ENCODE data around the gene UBE3C. TPM values are rescaled to one million over a fixed set of nuclear protein-coding genes. Genes with fewer than 3 reads are reported as not detected.
"Not testable (repeated sequence)": the region's sequence is repeated elsewhere in the genome, so short reads cannot be mapped to it uniquely, and the experiment has no call there.

UBE3C gene
- total RNA-seq, 2 experiments from 2014 or later = 50.3 to 51.3 TPM

DNA sequence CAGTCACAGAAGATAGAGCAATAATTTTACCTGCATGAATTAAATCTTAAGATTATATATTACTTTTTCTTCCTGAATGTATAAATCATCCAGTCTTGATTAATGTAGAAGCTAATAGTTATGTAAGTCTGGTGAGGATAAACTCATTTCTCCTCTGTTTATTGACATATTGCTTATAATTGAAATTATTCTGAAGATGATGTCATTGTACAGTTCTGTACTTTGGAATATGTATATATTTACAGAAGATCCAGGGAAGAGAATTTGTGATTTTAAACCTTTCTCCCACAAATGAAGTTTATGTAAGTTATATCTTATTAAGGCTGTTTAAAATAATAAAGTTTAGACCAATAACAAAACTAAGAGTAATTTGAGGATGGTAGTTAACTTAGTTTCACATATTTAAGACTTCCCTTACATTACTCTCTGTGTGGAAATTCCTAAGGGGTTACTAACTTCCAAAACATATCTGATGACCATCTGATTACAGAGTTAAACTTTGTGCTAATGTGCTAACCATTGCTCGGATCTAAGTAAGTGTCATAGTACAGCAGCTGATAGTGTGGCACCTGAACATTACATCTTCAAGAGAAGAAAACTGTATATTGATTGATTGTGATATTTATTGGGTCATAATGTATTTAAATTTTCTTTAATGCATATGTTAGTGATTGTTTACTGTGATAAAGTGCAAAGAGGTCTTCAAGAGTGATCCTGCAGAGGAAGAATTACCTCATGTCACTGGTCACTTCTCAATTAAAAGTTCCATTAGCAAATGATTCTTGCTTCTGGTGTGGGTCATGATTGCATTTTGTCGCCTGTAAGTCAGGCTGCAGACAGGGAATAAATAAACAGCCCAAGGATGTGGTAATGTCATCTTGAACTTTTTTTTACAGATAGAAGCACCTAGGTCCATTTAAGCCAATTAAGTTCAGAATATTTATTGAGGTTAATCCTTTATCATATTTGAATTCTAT is 96.9 kb downstream of the UBE3C start:
- H3K36me3 Mint-ChIP-seq (ENCODE audit: low read depth) = peaks cover 43% of the 10 kb centered on the region
- no peak for DNase-seq
- ChIA-PET POLR2A (no interaction called here), CTCF (no interaction called here)
- H3K9me3 Mint-ChIP-seq = no peaks in the 10 kb centered on the region
- no peak overlapping the region for H3K27ac Mint-ChIP-seq
- H3K4me1 Mint-ChIP-seq = peaks cover 3% of the 10 kb centered on the region
- no peaks in the 10 kb centered on the region for H3K27me3 Mint-ChIP-seq
- no peak overlapping the region for H3K4me3 Mint-ChIP-seq

- H3K36me3 Mint-ChIP-seq (ENCODE audit: low read depth) = peaks cover 34% of the 10 kb centered on the region
- H3K27me3 Mint-ChIP-seq = no peaks in the 10 kb centered on the region
- peaks cover 3% of the 10 kb centered on the region for H3K4me1 Mint-ChIP-seq
- no peak overlapping the region for H3K27ac Mint-ChIP-seq
- ChIA-PET POLR2A (no interaction called here), CTCF (interaction anchor here (0.6 to 4.2 kb wide), 2 partner anchors 11 to 295 kb away, joined by 3 to 15 read pairs; no protein-coding TSS in a partner anchor)
- no peak overlapping the region for H3K4me3 Mint-ChIP-seq
- H3K9me3 Mint-ChIP-seq = no peaks in the 10 kb centered on the region
- no peak for DNase-seq
These were observed 99.4 kb downstream of the UBE3C start for GRCh38 chr7:157238087-157238486.

DNA sequence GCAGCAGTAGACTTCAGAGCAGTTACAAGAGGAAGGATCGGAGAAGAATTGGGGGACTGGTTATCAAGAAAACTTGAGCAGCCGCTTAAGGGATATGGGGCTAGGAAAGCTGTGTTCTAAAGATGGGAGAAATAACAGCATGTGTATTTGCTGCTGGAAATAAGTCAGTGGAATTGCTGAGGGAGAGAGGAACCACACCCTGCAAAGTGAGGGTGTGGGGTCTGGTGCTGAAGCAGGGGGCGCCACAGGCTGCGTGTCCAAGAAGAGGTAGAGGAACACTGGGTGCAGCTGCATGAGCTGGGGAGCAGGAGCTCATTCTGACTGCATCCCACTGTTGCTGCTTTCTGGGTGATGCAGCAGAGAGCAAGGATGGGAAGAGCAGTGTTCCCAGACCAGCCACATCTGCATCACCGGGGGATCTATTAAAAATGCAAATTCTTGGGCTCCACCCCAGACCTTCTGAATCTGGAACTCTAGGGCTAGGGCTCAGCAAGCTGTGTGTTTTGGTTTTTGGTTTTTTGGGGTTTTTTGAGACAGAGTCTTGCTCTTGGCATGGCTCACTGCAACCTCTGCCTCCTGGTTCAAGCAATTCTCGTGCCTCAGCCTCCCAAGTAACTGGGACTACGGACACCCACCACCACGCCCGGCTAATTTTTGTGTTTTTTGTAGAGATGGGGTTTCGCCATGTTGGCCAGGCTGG is 101.0 kb downstream of the UBE3C start:
- Mint-ChIP-seq H3K27me3 (no peaks in the 10 kb centered on the region), H3K27ac (no peak overlapping the region), H3K4me3 (no peak overlapping the region), H3K36me3 (ENCODE audit: low read depth) (peaks cover 24% of the 10 kb centered on the region), H3K4me1 (no peaks in the 10 kb centered on the region), H3K9me3 (no peaks in the 10 kb centered on the region)
- ChIA-PET POLR2A (no interaction called here), CTCF (interaction anchor here (0.9 to 4.2 kb wide), 4 partner anchors 9 to 291 kb away, joined by 3 to 15 read pairs (median 4); partner anchors contain the start of gene NOM1)
- DNase-seq = no peak

DNA sequence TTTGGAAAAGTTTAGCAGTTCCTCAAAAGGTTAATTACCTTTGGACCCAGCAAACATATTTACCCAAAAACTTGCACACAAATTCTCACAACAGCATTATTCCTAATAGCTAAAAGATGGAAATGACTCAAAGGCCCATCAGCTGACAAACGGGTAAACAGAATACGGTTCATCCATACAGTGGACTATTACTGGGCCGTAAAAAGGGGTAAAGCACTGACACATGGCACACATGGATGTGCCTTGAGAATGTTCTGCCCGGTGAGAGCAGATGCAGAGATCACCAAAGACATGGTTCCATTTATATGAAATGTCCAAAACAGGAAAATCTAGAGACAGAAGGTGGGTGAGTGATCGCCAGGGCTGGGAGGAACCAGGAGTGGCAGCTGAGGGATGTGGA is 102.9 kb downstream of the UBE3C start:
- POLR2A ChIA-PET = no interaction called here
- peaks cover 20% of the 10 kb centered on the region for H3K36me3 Mint-ChIP-seq (ENCODE audit: low read depth)
- DNase-seq = no peak
- H3K4me3 Mint-ChIP-seq = no peak overlapping the region
- no peak overlapping the region for H3K27ac Mint-ChIP-seq
- no peaks in the 10 kb centered on the region for H3K27me3 Mint-ChIP-seq
- CTCF ChIA-PET = interaction anchor here (1.5 to 4.2 kb wide), 2 partner anchors 7 to 32 kb away, joined by 3 to 15 read pairs; no protein-coding TSS in a partner anchor
- H3K9me3 Mint-ChIP-seq = no peaks in the 10 kb centered on the region
- no peaks in the 10 kb centered on the region for H3K4me1 Mint-ChIP-seq

DNA sequence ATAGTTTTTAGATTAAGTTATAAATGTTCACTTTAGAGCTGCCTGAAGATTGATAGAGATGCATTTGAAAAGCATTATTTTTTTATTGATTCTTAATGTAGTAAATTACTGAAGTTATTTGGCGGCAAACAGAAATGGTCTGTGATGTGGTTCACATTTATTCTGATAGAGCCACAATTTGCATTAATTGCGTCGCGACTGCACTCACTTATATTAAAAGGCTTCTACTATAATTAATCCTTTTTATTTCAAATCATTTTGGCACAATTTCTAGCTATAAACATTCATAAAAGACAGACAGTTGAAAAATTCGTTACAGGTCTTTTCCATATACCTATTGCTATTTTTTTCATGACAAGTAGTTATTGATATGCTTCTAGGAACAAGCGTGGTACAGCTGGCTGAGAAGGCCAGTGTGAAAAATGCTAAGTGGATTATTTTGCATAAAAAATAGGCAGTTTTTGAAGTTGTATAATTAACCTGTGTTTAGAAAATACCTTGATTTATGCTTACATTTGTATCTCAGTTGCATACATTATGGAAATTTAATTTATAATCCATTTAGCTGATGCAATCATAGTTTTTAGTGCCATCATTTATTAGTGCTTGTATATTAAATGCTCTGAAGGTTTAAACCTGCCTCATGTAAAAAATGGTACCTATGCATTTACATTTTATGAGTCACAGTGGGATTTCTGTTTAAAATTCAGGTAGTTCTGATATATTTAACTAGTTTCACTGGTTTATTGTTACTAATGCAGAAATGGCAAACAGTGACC is 106.0 kb downstream of the UBE3C start:
- POLR2A ChIA-PET = no interaction called here
- CTCF ChIA-PET = interaction anchor here (1.3 to 1.7 kb wide), 3 partner anchors 12 to 29 kb away, joined by 3 to 5 read pairs (median 4); no protein-coding TSS in a partner anchor
- H3K27ac Mint-ChIP-seq = no peak overlapping the region
- H3K36me3 Mint-ChIP-seq (ENCODE audit: low read depth) = peaks cover 10% of the 10 kb centered on the region
- H3K4me3 Mint-ChIP-seq = no peak overlapping the region
- H3K4me1 Mint-ChIP-seq = no peaks in the 10 kb centered on the region
- no peaks in the 10 kb centered on the region for H3K9me3 Mint-ChIP-seq
- no peaks in the 10 kb centered on the region for H3K27me3 Mint-ChIP-seq
- DNase-seq = no peak

GRCh38 chr7:157246052-157246451 is 107.3 kb downstream of the UBE3C start:
- ChIA-PET CTCF (interaction anchor here (0.6 to 1.6 kb wide), 4 partner anchors 19 to 117 kb away, joined by 3 to 4 read pairs (median 4); no protein-coding TSS in a partner anchor), POLR2A (no interaction called here)
- Mint-ChIP-seq H3K27me3 (no peaks in the 10 kb centered on the region), H3K4me1 (no peaks in the 10 kb centered on the region), H3K4me3 (no peak overlapping the region), H3K27ac (no peak overlapping the region), H3K36me3 (ENCODE audit: low read depth) (peaks cover 11% of the 10 kb centered on the region), H3K9me3 (no peaks in the 10 kb centered on the region)
- no peak for DNase-seq

- no peaks in the 10 kb centered on the region for H3K27me3 Mint-ChIP-seq
- no peak overlapping the region for H3K4me3 Mint-ChIP-seq
- no peaks in the 10 kb centered on the region for H3K4me1 Mint-ChIP-seq
- ChIA-PET POLR2A (no interaction called here), CTCF (interaction anchor here (1.9 to 3.5 kb wide), 2 partner anchors 9 to 26 kb away, joined by 5 to 15 read pairs; no protein-coding TSS in a partner anchor)
- H3K27ac Mint-ChIP-seq = no peak overlapping the region
- peaks cover 10% of the 10 kb centered on the region for H3K36me3 Mint-ChIP-seq (ENCODE audit: low read depth)
- no peak for DNase-seq
- no peaks in the 10 kb centered on the region for H3K9me3 Mint-ChIP-seq
These were observed 109.9 kb downstream of the UBE3C start for GRCh38 chr7:157248659-157249058.

DNA sequence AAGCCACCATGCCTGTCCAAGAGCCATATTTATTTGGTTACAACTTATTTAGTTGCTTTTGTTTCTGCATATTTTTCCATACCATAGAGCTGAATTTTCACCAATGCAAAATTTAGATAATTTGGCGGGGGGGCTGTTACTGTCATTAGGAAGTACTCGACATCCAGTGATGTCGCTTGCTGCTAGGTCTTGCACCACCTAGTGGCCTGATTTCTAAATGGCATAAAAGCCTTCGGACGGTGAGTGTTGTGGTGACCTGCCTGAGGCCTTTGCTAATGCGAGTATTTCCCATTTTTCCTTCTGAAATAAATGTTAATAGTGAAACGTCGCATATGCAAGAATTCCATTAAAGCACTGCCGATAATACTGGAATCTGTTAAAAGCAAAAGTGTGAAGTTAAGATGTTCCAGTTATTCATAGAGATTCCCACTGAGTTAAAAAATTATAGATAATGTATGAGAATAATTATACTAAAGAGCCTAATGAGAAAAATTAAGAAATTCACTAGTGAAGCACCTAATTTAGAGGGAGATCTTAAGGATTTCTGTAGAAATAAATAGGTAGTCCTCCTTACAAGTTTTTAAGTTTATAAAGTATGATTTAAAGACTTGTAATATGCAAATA is 112.0 kb downstream of the UBE3C start:
- Mint-ChIP-seq H3K36me3 (ENCODE audit: low read depth) (peaks cover 20% of the 10 kb centered on the region), H3K9me3 (no peaks in the 10 kb centered on the region), H3K4me3 (no peak overlapping the region), H3K27ac (no peak overlapping the region), H3K27me3 (no peaks in the 10 kb centered on the region), H3K4me1 (no peaks in the 10 kb centered on the region)
- ChIA-PET CTCF (interaction anchor here (0.7 to 3.5 kb wide), 4 partner anchors 11 to 345 kb away, joined by 3 to 15 read pairs (median 3); no protein-coding TSS in a partner anchor), POLR2A (no interaction called here)
- DNase-seq = peak; percentile 58

DNA sequence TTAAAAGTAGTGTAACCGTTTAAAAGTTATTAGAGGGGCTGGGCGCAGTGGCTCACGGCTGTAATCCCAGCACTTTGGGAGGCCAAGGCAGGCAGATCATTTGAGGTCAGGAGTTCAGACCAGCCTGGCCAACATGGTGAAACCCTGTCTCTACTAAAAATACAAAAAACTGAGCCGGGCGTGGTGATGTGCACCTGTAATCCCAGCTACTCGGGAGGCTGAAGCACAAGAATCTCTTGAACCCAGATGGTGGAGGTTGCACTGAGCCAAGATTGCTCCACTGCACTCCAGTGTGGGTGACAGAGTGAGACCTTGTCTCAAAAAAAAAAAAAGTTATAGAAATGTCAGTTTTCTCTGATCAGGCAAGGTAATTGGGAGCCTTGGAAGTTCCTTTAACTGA is 113.1 kb downstream of the UBE3C start:
- POLR2A ChIA-PET = interaction anchor here (0.6 kb wide), 1 partner anchor 56 kb away, joined by 6 read pairs; no protein-coding TSS in a partner anchor
- H3K9me3 Mint-ChIP-seq, H3K27me3 Mint-ChIP-seq, H3K27ac Mint-ChIP-seq, H3K4me3 Mint-ChIP-seq, DNase-seq, H3K4me1 Mint-ChIP-seq: not testable (repeated sequence)
- CTCF ChIA-PET = interaction anchor here (0.6 kb wide), 1 partner anchor 94 kb away, joined by 4 read pairs; no protein-coding TSS in a partner anchor
- H3K36me3 Mint-ChIP-seq (ENCODE audit: low read depth) = peaks cover 25% of the 10 kb centered on the region

DNA sequence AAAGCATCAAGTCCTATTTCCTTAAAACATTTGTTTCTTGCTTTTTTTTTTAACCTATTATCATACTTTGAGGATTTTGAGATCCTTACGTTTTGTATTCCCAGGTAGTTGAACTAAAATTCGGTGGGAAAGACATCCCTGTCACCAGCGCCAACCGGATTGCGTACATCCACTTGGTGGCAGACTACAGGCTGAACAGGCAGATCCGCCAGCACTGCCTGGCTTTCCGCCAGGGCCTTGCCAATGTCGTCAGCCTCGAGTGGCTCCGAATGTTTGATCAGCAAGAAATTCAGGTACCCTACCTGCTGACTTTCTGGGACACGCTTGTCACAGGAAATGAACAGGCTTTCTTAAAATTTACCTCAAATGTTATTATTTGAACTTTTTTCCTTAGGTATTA is 115.1 kb downstream of the UBE3C start:
- Mint-ChIP-seq H3K36me3 (ENCODE audit: low read depth) (peaks cover 33% of the 10 kb centered on the region), H3K4me3 (no peak overlapping the region), H3K27ac (no peak overlapping the region), H3K4me1 (no peaks in the 10 kb centered on the region), H3K27me3 (no peaks in the 10 kb centered on the region), H3K9me3 (no peaks in the 10 kb centered on the region)
- no peak for DNase-seq
- CTCF ChIA-PET = no interaction called here
- POLR2A ChIA-PET = no interaction called here

GRCh38 chr7:157254781-157255180 is 116.1 kb downstream of the UBE3C start:
- CTCF ChIA-PET = interaction anchor here (1.3 to 1.6 kb wide), 2 partner anchors 16 to 19 kb away, joined by 3 to 7 read pairs; no protein-coding TSS in a partner anchor
- H3K9me3 Mint-ChIP-seq, H3K4me1 Mint-ChIP-seq, DNase-seq, H3K27me3 Mint-ChIP-seq, H3K4me3 Mint-ChIP-seq, POLR2A ChIA-PET, H3K27ac Mint-ChIP-seq: not testable (repeated sequence)
- H3K36me3 Mint-ChIP-seq (ENCODE audit: low read depth) = peaks cover 35% of the 10 kb centered on the region

DNA sequence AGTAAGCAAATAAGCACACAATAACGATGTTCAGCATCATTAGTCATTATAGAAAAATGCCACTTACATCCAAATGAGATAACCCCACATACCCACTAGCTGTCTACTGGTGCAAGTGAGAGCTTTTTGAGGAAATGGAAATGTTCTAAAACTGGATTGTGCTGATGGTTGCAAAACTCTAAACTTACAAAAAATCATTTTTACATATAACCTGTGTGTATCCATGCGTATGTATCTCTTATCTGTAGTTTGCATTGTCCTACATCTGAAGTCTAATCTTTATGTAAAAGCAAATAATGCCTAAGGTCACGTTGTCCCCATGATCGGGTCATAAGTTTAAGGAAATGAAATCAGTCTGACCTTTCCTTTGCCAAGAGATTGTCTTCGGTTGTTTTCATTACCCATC is 116.5 kb downstream of the UBE3C start:
- ChIA-PET POLR2A (no interaction called here), CTCF (interaction anchor here (1.3 to 1.6 kb wide), 2 partner anchors 16 to 19 kb away, joined by 3 to 7 read pairs; no protein-coding TSS in a partner anchor)
- no peak overlapping the region for H3K4me3 Mint-ChIP-seq
- no peaks in the 10 kb centered on the region for H3K4me1 Mint-ChIP-seq
- H3K27me3 Mint-ChIP-seq = no peaks in the 10 kb centered on the region
- DNase-seq = no peak
- no peaks in the 10 kb centered on the region for H3K9me3 Mint-ChIP-seq
- peaks cover 40% of the 10 kb centered on the region for H3K36me3 Mint-ChIP-seq (ENCODE audit: low read depth)
- H3K27ac Mint-ChIP-seq = no peak overlapping the region
